GM23338 (cell line): ENCODE data around the gene TMEM121. TPM values are rescaled to one million over a fixed set of nuclear protein-coding genes. Genes with fewer than 3 reads are reported as not detected.

Experiments
- ATAC-seq: fragments of 200-7000 bp; cut with Tn5 transposase; 3 replicates; pipeline ENCODE4 v1.9.1; 2020
- DNase-seq: peaks from one replicate; pipeline ENCODE4 v3.0.0-alpha.2; 2015; ENCODE audit warnings: low spot score
- H2AFZ ChIP-seq: fragments of 200-600 bp; sonication (generic); 2 replicates; pipeline ENCODE4 v1.8.0; 2016; ENCODE audit warnings: antibody characterized with exemption, mild to moderate bottlenecking, moderate library complexity
- H3F3A ChIP-seq: fragments of 200-600 bp; sonication (generic); replicated peaks from 2 replicates; pipeline ENCODE4 v1.8.0; 2017; ENCODE audit warnings: antibody characterized with exemption, mixed run types, low read depth
- H3K27ac ChIP-seq: fragments of 200-600 bp; sonication (generic); 2 replicates; pipeline ENCODE4 v1.6.1; 2016; ENCODE audit warnings: low read depth
- H3K27me3 ChIP-seq: fragments of 200-600 bp; sonication (generic); 2 replicates; pipeline ENCODE4 v1.8.0; 2016; ENCODE audit warnings: mild to moderate bottlenecking, mixed run types, moderate library complexity; ENCODE audit not compliant: insufficient read depth
- H3K36me3 ChIP-seq: fragments of 200-600 bp; sonication (generic); 2 replicates; pipeline ENCODE4 v1.8.0; 2016; ENCODE audit warnings: mild to moderate bottlenecking; ENCODE audit not compliant: insufficient read depth
- H3K4me1 ChIP-seq: fragments of 200-600 bp; sonication (generic); 2 replicates; pipeline ENCODE4 v1.8.0; 2016; ENCODE audit warnings: mild to moderate bottlenecking, moderate library complexity; ENCODE audit not compliant: insufficient read depth
- H3K4me2 ChIP-seq: fragments of 200-600 bp; sonication (generic); 2 replicates; pipeline ENCODE4 v1.7.1; 2017; ENCODE audit warnings: mixed run types
- H3K4me3 ChIP-seq: fragments of 200-600 bp; sonication (generic); 2 replicates; pipeline ENCODE4 v1.6.1; 2016; ENCODE audit warnings: mixed run types
- H3K79me2 ChIP-seq: fragments of 200-600 bp; sonication (generic); replicated peaks from 2 replicates; pipeline ENCODE4 v1.8.0; 2017; ENCODE audit warnings: mild to moderate bottlenecking; ENCODE audit not compliant: insufficient read depth
- H3K9me2 ChIP-seq: fragments of 200-600 bp; sonication (generic); 2 replicates; pipeline ENCODE4 v1.8.0; 2017; ENCODE audit not compliant: insufficient read depth
- H4K20me1 ChIP-seq: fragments of 200-600 bp; sonication (generic); replicated peaks from 2 replicates; pipeline ENCODE4 v1.8.0; 2017; ENCODE audit warnings: mild to moderate bottlenecking; ENCODE audit not compliant: insufficient read depth
- H3K27ac Mint-ChIP-seq: 2 replicates; pipeline ENCODE4 v1.8.0; 2020; ENCODE audit warnings: inconsistent platforms, mild to moderate bottlenecking, moderate library complexity, mixed read lengths
- H3K27me3 Mint-ChIP-seq: 3 replicates; pipeline ENCODE4 v1.8.0; 2022; ENCODE audit warnings: low read depth, mild to moderate bottlenecking, moderate library complexity, mixed read lengths, inconsistent platforms; ENCODE audit not compliant: insufficient read depth, poor library complexity
- H3K36me3 Mint-ChIP-seq: 3 replicates; pipeline ENCODE4 v1.8.0; 2021; ENCODE audit warnings: low read depth, mild to moderate bottlenecking, inconsistent platforms, moderate library complexity, mixed read lengths
- H3K4me1 Mint-ChIP-seq: 3 replicates; pipeline ENCODE4 v1.8.0; 2020; ENCODE audit warnings: mild to moderate bottlenecking, inconsistent platforms, mixed read lengths
- H3K4me3 Mint-ChIP-seq: 3 replicates; pipeline ENCODE4 v1.8.0; 2021; ENCODE audit warnings: moderate library complexity, mild to moderate bottlenecking, inconsistent platforms, mixed read lengths
- H3K9me3 Mint-ChIP-seq: 3 replicates; pipeline ENCODE4 v1.8.0; 2020; ENCODE audit warnings: moderate library complexity, mild to moderate bottlenecking, inconsistent platforms, mixed read lengths
- CREB1 ChIP-seq: fragments of 250-450 bp; sonication (Bioruptor Pico); IDR thresholded peaks from 2 replicates; pipeline ENCODE4 v1.5.0; 2020; ENCODE audit warnings: low read depth, mild to moderate bottlenecking, moderate library complexity
- EZH2 ChIP-seq: fragments of 200-600 bp; sonication (generic); IDR thresholded peaks from one replicate; pipeline ENCODE4 v1.8.0; 2017; ENCODE audit warnings: antibody characterized with exemption, mild to moderate bottlenecking, low read depth; ENCODE audit not compliant: unreplicated experiment
- EZH2phosphoT487 ChIP-seq: fragments of 200-600 bp; sonication (generic); IDR thresholded peaks from one replicate; pipeline ENCODE4 v1.8.1; 2018; ENCODE audit warnings: antibody characterized with exemption; ENCODE audit not compliant: unreplicated experiment
- NANOG ChIP-seq: IDR thresholded peaks from 2 replicates; pipeline ENCODE4 v1.6.1; 2016; ENCODE audit warnings: antibody characterized with exemption, borderline replicate concordance
- STAT1 ChIP-seq: IDR thresholded peaks from one replicate; pipeline ENCODE4 v1.6.1; 2016; ENCODE audit warnings: antibody characterized with exemption; ENCODE audit not compliant: unreplicated experiment
- ZNF114 ChIP-seq: fragments of 250-450 bp; sonication (Bioruptor Pico); IDR thresholded peaks from 2 replicates; pipeline ENCODE4 v1.5.0; 2020; ENCODE audit warnings: mild to moderate bottlenecking, moderate library complexity
- ZNF331 ChIP-seq: fragments of 250-450 bp; sonication (Bioruptor Pico); IDR thresholded peaks from 2 replicates; pipeline ENCODE4 v1.5.0; 2020; ENCODE audit warnings: low read depth, mild to moderate bottlenecking, moderate library complexity
- polyA plus RNA-seq: library from polyadenylated mRNA; unstranded; fragments of >200 nt; fragmentation: Nextera tagmentation; extraction: Ambion mirVana; gene quantifications from 2 replicates; pipeline ENCODE4 v1.2.1, GENCODE V29; 2016
- total RNA-seq: library from RNA; depleted of rRNA; stranded (reverse); fragments of >200 nt; shearing (Covaris generic); gene quantifications from 2 replicates; pipeline ENCODE4 v1.2.3, GENCODE V29; 2014
- TF ChIP-seq, protein P1 (sequence below): IDR thresholded peaks from 2 replicates; pipeline ENCODE4 v1.6.1; 2016; ENCODE audit warnings: antibody characterized with exemption
- TF ChIP-seq, protein P2 (sequence below): fragments of 250-450 bp; sonication (Bioruptor Pico); IDR thresholded peaks from 2 replicates; pipeline ENCODE4 v1.5.0; 2020; ENCODE audit warnings: mild to moderate bottlenecking, moderate library complexity
- TF ChIP-seq, protein P3 (sequence below): IDR thresholded peaks from one replicate; pipeline ENCODE4 v1.6.1; 2018; ENCODE audit warnings: antibody characterized with exemption; ENCODE audit not compliant: unreplicated experiment
- TF ChIP-seq, protein P4 (sequence below), 2 experiments: fragments of 200-600 bp in 1 of 2; sonication (generic) in 1 of 2; conservative IDR thresholded peaks; 2 replicates each; pipeline versions ENCODE4 v1.5.1 to v1.6.1; 2016 to 2017; ENCODE audit warnings: antibody characterized with exemption in 2 of 2, low read depth in 2 of 2, mild to moderate bottlenecking in 2 of 2, moderate library complexity in 1 of 2

The TMEM121 gene
- total and polyA plus RNA-seq, 2 experiments from 2014 or later, result 0.13 to 1.3 TPM

DNA sequence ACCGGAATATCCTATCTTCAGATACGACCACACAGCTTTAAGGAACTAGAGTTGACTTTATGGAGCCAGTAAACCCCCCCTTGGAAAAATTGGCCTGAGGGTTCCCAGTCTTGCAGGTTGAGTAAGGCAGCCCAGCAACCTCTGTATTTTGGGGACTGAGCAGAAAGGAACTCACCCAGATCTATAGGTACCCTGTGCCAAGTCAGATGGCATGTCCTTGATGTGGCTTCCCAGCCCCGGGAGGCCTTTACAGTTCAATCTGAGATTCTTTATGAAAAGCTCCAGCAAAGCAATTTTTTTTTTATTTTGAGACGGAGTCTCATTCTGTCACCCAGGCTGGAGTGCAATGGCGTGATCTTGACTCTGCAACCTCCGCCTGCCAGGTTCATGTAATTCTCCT, 27.6 kb downstream of the TMEM121 start (continued):
- TF ChIP-seq, protein P1, sequence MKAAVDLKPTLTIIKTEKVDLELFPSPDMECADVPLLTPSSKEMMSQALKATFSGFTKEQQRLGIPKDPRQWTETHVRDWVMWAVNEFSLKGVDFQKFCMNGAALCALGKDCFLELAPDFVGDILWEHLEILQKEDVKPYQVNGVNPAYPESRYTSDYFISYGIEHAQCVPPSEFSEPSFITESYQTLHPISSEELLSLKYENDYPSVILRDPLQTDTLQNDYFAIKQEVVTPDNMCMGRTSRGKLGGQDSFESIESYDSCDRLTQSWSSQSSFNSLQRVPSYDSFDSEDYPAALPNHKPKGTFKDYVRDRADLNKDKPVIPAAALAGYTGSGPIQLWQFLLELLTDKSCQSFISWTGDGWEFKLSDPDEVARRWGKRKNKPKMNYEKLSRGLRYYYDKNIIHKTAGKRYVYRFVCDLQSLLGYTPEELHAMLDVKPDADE, result no peak
- TF ChIP-seq, protein P2, sequence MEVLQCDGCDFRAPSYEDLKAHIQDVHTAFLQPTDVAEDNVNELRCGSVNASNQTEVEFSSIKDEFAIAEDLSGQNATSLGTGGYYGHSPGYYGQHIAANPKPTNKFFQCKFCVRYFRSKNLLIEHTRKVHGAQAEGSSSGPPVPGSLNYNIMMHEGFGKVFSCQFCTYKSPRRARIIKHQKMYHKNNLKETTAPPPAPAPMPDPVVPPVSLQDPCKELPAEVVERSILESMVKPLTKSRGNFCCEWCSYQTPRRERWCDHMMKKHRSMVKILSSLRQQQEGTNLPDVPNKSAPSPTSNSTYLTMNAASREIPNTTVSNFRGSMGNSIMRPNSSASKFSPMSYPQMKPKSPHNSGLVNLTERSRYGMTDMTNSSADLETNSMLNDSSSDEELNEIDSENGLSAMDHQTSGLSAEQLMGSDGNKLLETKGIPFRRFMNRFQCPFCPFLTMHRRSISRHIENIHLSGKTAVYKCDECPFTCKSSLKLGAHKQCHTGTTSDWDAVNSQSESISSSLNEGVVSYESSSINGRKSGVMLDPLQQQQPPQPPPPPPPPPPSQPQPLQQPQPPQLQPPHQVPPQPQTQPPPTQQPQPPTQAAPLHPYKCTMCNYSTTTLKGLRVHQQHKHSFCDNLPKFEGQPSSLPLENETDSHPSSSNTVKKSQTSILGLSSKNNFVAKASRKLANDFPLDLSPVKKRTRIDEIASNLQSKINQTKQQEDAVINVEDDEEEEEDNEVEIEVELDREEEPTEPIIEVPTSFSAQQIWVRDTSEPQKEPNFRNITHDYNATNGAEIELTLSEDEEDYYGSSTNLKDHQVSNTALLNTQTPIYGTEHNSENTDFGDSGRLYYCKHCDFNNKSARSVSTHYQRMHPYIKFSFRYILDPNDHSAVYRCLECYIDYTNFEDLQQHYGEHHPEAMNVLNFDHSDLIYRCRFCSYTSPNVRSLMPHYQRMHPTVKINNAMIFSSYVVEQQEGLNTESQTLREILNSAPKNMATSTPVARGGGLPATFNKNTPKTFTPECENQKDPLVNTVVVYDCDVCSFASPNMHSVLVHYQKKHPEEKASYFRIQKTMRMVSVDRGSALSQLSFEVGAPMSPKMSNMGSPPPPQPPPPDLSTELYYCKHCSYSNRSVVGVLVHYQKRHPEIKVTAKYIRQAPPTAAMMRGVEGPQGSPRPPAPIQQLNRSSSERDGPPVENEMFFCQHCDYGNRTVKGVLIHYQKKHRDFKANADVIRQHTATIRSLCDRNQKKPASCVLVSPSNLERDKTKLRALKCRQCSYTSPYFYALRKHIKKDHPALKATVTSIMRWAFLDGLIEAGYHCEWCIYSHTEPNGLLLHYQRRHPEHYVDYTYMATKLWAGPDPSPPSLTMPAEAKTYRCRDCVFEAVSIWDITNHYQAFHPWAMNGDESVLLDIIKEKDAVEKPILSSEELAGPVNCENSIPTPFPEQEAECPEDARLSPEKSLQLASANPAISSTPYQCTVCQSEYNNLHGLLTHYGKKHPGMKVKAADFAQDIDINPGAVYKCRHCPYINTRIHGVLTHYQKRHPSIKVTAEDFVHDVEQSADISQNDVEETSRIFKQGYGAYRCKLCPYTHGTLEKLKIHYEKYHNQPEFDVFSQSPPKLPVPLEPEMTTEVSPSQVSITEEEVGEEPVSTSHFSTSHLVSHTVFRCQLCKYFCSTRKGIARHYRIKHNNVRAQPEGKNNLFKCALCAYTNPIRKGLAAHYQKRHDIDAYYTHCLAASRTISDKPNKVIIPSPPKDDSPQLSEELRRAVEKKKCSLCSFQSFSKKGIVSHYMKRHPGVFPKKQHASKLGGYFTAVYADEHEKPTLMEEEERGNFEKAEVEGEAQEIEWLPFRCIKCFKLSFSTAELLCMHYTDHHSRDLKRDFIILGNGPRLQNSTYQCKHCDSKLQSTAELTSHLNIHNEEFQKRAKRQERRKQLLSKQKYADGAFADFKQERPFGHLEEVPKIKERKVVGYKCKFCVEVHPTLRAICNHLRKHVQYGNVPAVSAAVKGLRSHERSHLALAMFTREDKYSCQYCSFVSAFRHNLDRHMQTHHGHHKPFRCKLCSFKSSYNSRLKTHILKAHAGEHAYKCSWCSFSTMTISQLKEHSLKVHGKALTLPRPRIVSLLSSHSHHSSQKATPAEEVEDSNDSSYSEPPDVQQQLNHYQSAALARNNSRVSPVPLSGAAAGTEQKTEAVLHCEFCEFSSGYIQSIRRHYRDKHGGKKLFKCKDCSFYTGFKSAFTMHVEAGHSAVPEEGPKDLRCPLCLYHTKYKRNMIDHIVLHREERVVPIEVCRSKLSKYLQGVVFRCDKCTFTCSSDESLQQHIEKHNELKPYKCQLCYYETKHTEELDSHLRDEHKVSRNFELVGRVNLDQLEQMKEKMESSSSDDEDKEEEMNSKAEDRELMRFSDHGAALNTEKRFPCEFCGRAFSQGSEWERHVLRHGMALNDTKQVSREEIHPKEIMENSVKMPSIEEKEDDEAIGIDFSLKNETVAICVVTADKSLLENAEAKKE (CRISPR knock-in tag), result no peak
- no peak for TF ChIP-seq EZH2

DNA sequence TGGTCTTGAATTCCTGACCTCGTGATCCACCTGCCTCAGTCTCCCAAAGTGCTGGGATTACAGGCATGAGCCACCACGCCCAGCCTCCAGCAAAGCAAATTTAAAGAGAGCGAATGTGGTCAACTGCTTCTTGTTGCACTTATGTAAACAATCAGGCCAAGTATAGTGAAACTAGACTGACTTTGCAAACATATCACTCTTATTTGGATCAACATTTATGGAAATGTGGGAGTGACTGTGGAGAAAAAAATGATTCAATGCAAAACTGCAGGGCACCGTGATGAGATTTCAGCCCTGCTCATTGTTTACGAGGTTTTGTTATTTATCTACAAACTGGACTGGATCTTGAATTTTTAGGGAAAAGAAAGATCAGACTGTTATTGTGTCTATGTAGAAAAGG, 28.1 kb downstream of the TMEM121 start:
- Mint-ChIP-seq H3K27me3 (peaks cover 9% of the 10 kb centered on the region), H3K9me3 (peaks cover 79% of the 10 kb centered on the region), H3K36me3 (peaks cover 31% of the 10 kb centered on the region), H3K4me3 (no peak overlapping the region), H3K27ac (no peak overlapping the region), H3K4me1 (no peaks in the 10 kb centered on the region)
- no peaks in the 10 kb centered on the region for H4K20me1 ChIP-seq
- no peak overlapping the region for H2AFZ ChIP-seq
- no peak for ATAC-seq
- no peaks in the 10 kb centered on the region for H3K79me2 ChIP-seq
- DNase-seq, result no peak
- no peaks in the 10 kb centered on the region for H3K27me3 ChIP-seq
- H3K27ac ChIP-seq, result no peak overlapping the region
- H3K4me1 ChIP-seq, result no peaks in the 10 kb centered on the region
- H3K4me2 ChIP-seq, result no peak overlapping the region
- no peaks in the 10 kb centered on the region for H3F3A ChIP-seq
- H3K36me3 ChIP-seq, result no peaks in the 10 kb centered on the region
- H3K4me3 ChIP-seq, result no peak overlapping the region
- H3K9me2 ChIP-seq, result no peaks in the 10 kb centered on the region
- TF ChIP-seq STAT1, result no peak
- no peak for TF ChIP-seq NANOG
- TF ChIP-seq, protein P3, sequence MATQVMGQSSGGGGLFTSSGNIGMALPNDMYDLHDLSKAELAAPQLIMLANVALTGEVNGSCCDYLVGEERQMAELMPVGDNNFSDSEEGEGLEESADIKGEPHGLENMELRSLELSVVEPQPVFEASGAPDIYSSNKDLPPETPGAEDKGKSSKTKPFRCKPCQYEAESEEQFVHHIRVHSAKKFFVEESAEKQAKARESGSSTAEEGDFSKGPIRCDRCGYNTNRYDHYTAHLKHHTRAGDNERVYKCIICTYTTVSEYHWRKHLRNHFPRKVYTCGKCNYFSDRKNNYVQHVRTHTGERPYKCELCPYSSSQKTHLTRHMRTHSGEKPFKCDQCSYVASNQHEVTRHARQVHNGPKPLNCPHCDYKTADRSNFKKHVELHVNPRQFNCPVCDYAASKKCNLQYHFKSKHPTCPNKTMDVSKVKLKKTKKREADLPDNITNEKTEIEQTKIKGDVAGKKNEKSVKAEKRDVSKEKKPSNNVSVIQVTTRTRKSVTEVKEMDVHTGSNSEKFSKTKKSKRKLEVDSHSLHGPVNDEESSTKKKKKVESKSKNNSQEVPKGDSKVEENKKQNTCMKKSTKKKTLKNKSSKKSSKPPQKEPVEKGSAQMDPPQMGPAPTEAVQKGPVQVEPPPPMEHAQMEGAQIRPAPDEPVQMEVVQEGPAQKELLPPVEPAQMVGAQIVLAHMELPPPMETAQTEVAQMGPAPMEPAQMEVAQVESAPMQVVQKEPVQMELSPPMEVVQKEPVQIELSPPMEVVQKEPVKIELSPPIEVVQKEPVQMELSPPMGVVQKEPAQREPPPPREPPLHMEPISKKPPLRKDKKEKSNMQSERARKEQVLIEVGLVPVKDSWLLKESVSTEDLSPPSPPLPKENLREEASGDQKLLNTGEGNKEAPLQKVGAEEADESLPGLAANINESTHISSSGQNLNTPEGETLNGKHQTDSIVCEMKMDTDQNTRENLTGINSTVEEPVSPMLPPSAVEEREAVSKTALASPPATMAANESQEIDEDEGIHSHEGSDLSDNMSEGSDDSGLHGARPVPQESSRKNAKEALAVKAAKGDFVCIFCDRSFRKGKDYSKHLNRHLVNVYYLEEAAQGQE, result no peak
- TF ChIP-seq ZNF114 (CRISPR knock-in tag), result no peak
- TF ChIP-seq ZNF331 (CRISPR knock-in tag), result no peak
- no peak for TF ChIP-seq CREB1 (CRISPR knock-in tag)
- TF ChIP-seq EZH2, result no peak
- TF ChIP-seq, protein P1, result no peak
- TF ChIP-seq EZH2phosphoT487, result no peak
- TF ChIP-seq, protein P4, sequence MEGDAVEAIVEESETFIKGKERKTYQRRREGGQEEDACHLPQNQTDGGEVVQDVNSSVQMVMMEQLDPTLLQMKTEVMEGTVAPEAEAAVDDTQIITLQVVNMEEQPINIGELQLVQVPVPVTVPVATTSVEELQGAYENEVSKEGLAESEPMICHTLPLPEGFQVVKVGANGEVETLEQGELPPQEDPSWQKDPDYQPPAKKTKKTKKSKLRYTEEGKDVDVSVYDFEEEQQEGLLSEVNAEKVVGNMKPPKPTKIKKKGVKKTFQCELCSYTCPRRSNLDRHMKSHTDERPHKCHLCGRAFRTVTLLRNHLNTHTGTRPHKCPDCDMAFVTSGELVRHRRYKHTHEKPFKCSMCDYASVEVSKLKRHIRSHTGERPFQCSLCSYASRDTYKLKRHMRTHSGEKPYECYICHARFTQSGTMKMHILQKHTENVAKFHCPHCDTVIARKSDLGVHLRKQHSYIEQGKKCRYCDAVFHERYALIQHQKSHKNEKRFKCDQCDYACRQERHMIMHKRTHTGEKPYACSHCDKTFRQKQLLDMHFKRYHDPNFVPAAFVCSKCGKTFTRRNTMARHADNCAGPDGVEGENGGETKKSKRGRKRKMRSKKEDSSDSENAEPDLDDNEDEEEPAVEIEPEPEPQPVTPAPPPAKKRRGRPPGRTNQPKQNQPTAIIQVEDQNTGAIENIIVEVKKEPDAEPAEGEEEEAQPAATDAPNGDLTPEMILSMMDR (conservative IDR thresholded peaks at IDR 0.05; ENCODE audit: low read depth in 2 of 2), result no peak
